ENCODE measurements around the gene CROCC2.

Gene CROCC2

DNA sequence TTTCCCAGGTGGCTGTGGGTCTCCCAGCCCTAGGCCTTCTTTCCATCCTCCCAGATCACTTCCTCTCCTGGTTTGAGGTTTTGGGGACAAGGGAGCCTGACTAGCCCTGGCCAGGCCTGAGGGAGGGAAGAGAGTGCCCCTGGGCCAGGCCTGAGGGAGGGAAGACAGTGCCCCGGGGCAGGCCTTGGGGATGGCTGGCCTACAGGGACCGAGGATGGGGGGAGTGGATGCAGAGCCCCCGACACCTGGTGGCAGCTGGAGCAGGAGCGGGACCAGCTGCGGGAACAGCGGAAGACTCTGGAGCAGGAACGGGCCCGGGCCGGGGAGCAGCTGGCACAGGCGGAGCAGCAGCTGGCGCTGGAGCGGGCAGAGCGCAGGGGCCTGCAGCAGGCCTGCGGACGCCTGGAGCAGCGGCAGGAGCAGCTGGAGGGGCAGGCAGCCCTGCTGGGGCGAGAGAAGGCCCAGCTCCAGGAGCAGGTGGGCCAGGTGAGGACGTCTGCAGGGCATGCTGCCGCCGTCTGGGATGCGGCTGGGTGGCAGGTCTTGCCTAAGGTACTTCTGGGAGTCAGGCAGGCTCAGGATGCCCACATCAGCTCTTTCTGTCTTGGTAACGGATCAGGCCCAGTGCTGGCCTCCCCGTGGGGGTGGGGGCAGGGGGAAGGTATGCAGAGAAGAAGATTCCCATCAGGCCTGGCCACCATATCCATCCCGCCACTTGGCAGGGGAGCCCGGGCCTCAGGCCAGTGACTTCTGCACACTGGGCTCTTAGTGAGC lies 29.2 kb downstream of the CROCC2 start:
- no peak for DNase-seq

DNA sequence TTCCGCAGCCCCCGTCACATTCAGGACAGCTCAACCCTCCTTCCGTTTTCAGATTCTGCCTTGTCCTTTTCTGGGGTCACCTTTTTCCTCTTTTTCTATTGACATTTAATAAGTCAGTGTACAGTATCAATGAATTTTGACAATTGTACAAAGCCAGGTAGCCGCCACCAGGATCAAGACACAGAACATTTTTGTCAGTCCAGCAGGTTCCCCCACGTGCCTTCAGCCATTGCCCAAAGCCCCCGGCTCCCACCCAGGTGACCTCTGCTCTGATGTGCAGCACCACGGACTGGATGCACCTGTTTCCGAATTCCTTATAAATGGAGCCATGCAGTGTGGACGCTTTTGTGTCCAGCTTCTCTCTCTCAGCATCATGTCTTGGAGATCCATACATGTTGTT lies 30.0 kb downstream of the CROCC2 start:
- DNase-seq, result no peak

DNA sequence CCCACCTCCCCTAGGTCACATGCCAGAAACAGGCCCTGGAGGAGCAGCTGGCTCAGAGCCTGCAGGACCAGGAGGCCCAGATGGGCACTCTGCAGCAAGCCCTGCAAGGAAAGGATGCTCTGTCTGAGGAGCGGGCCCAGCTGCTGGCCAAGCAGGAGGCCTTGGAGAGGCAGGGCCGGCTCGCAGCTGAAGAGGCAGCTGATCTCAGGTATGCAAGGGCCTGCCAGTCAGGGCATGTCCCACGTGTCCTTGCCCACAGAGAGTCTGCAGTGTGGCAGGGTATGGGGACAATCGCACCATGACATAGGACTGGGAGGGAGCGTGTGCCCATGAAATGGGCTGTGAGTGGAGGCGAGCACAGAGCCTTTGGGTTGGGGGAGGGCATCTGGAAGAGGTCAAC lies 39.9 kb downstream of the CROCC2 start:
- DNase-seq, result no peak

DNA sequence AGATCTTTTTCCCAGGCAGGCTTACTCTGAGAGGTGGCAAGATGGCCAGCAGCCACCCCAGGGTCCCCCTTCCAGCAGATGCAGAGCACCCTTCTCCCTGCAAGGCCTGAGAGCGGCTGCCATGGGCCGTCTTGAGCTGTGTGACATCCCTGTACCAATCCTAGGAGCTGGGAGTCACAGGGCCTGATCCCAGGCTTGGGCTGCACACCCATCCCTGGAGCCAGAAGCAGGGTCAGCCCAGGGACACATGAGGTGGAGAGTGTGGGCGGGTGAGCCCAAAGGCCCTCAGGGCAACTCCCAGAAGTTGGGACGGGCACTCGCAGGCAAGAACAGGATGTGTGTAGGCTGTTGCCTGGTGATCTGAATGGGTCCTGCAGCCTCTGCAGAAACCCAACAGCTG lies 40.5 kb downstream of the CROCC2 start:
- DNase-seq, result no peak

DNA sequence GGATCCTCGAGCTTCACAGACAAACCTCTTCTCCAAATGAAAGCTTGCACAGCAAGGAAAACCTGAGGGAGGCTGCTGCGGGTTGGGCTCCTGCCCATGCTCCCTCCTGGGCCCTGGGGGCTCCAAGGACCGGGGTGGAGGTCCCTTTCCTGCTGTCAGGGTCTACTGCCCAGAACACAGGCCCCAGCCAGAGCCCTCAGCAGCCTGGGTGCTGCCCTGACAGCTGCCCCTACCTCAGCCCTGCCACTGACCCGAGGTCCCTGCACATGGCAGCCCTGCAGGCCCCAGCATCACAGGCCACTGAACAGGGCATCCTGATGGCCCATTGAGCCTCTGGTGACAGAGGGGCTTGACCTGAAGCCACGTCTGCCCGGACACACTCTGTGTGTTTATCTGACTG lies 41.0 kb downstream of the CROCC2 start:
- no peak for DNase-seq

DNA sequence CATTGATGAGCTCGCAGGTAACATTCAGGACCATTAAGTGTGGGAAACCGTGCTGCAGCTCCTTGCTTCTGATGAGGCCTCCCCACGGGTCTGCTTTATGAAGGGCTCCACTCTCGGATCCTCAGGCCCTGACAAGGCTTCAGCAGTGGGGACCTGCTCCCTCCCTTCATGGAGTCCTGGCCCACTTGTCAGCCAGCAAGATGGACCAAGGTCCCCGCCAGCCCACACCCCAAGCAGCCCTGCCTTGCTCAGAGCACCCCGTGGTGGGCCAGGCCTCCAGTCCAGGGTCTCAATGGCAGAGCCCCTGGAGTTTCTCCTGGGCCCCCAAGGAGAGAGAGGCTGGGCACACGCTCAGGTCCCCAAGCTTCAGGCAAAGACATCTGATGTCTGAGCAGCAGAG lies 41.5 kb downstream of the CROCC2 start:
- DNase-seq, result no peak

DNA sequence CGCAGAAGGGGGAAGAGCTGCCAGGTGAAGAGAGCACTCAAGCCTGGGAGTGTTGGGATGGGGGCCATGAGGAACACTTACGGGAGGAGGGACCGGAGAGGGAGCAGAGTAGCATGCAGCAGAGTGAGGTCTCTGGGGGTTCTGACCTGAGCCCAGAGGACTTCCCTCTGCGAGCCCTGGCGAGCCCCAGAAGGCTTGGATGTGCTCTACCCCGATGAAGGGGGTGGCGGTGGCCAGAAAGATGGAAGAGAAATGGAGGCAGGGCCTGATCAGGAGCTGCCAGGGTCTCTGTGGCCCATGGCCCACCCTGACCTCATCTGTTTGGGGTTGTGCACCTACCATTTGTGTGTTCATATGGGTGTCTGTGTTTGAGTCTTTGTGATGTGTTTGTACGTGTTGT lies 42.0 kb downstream of the CROCC2 start:
- DNase-seq, result no peak

DNA sequence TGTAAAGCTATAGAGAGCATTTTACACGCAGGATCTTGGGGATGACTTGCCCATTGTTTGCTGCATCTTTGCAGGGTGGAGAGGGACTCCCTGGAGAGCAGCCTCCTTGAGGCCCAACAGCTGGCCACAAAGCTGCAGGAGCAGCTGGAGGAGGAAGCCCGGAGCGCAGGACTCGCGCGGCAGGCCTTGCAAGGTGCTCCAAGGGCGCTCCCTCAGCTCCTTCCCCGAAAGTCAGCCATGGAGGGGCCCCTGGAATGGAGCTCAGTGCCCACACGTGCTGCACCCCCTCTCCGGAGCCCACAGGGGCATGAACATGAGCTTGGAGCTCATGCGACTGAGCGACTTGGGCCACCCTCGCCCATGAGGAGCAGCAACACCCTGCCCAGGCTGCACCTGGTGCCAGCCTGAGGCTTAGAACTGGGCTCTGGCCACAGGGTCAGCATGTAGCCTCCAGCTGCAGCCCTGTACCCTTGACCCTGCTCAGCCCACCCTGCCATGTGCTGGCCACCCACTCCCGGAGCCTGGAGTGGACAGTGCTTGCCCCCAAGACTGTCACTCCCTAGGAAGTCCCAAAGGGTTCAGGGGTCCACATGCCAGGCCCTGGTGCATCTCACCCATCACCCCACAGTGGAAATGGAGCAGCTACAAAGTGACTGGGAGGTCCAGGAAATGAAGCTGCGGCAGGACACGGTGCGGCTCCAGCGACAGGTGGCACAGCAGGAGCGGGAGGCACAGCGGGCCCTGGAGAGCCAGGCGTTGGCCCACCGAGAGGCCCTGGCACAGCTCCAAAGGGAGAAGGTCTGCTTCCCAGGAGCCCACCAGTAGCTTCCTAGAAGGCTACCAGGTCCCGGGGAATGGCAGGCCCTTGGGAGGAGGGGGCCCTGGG lies 43.0 kb downstream of the CROCC2 start:
- DNase-seq, result no peak

DNA sequence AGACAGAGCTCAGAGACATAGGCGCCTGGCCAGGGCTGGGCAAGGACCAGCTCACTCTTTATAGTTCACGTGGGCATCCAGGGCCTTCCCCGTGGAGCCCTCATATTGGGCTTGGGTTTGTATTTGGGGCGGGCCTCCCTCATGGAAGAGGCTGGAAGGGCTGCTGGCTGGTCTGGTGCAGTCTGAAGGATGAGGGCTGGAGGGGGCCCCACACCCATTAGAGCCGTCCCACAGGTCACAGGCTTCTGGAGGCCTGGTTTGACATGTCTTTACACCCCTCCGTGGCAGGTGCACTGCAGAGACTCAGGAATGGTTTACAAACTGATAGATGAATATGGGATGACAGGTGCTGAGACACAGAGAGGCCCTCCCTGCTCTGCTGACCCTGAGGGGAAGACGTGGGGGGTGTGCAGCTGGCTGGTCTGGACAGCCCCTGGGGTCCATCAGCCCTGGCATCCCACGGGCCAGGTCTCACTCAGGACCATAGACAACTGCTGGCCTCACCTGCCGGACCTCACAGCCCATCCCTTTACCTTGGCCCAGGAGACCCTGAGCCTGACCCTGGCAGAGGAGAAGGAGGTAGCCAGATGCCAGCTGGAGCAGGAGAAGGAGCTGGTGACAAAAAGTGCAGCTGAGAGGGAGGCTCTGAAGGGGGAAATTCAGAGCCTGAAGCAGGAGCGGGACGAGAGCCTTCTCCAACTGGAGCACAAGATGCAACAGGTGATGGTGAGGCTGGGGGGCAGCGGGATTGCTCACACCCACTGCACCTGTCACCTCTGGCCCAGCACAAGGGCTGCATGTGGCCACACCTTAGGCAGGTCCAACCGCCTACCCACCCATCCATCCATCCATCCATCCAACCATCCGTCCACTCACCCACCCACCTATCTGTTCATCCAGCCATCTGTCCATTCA lies 43.9 kb downstream of the CROCC2 start:
- DNase-seq, result no peak

DNA sequence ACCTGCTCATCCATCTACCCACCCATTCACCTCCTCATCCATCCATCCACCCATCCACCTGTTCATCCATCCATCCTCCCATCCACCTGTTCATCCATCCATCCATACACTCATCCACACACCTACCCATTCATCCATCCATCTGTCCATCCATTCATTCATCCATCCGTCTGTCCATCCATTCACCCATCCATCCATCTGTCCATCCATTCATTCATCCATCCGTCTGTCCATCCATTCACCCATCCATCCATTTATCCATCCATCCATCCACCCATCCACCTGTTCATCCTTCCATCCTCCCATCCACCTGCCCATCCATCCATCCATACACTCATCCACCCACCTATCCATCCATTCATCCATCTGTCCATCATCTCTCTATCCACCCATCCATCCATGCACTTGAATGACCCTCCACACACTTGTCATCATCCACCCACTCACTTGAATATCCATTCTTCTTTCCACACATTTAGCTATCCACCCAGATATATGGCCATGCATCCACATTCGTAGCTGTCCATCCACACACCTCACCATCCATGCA lies 45.0 kb downstream of the CROCC2 start:
- DNase-seq, result no peak

DNA sequence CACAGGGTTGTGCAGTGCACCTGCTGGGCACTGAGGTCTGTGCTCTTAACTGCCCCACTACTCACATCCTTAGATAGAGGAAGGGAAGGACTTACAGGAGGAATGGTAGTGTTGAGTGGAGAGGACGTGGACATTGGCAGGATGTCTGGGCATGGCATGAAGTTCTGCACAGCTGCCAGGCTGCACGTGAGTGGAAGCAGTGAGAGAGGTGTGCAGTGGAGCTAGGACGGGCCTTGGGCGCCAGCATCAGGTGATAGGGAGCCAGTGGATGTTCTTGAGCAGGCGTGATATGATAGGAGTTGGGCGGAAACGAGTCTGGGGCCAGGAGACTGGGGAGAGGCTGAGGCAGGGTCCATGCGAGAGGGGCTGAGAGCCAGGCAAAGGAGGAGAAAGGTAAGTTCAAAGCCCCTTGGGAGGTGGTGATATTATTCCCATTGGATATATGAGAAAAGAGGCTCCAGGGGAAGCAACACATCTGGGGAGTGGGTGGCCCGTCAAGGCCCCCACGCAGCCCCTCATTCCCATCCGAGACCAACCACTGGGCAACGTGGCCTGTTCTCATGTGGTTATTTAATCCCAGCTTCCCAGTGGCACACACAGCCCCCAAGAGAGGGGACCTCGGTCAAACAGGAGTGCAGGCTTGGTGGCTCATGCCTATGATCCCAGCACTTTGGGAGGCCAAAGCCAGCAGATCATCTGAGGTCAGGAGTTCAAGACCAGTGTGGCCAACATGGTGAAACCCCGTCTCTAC lies 46.5 kb downstream of the CROCC2 start:
- no peak for DNase-seq

DNA sequence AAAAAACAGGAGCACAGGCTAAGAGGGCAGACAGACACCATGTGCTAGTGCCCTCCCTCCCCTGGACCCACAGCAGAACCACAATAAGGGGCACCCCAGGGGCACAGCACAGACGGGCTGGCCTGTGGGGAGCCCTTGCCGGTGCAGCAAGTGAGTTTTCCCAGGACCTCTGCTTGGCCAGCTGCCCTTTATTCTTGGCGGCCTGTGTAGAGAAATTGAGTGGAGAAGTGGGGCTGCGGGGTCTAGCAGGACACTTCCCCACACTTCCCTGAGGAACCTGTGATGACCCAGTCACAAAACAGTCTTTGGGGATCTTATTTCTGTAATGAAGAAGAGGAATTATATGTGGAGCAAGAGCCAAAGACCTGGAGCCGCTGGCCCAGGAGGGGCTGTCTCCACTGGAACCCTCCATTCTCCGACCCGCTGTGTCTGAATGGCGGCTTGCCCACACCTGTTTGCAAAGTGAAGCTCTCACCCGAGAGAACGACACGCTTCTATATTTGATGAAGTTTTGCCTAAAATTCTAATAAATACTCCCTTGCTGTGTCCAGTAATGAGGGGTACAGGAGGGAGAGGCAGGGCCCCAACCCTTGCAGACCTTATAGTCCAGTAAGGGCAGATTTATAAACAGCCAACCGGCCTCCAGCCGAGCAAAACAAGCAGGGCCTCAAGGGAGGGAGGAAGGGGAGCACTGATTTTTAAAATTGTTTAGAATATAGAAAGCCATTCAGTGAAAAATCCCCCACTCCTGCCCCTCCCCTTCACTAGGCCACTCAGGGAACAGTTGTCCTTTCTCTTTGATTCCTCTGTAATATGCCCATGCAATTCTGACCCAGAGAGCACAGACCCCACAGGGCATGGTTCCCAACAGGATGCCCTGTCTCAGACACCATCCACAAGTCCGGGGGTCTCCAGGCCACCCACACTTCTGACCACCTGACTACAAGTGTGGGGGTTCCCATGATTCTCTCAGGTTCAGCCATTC lies 47.6 kb downstream of the CROCC2 start:
- no peak for DNase-seq

DNA sequence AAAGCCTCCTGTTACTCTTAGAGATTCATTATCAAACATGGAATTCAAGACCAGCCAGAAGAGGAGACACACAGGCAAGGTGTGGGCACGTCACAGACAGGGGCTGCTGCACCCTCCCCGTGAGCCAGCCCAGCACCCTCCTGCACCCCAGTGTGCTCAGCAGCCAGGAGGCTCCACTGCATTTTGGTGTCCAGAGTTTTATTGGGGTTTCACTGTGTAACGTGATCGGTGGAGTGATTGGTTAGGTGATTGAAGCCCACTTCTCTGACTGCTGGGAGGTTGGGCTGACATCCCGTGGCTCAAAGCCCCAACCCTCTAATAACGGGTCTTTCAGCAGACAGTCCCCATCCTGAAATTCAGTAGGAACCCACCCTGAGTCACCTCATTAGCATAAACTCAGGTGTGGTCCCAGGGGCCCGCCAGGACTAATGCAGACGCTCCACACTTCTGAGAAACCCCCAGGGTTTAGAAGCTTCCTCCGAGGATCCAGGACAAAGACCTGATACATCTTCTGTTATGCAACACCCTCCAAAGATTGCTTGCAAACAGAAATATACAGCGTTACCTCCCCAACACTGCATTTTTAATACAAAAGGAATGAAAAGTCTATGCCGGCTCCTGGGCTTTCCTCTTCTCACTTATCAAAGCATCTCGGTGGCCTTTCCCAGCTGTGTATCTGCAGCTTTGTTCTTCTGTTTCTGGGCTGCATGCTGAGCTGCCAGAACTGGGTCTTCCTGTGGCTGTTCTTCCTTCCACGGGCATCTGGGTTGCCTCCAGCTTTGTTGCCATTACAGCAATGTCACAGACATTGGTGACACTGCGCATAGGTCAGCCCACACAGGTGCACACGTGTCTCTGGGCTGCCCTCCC lies 48.5 kb downstream of the CROCC2 start:
- DNase-seq, result no peak

DNA sequence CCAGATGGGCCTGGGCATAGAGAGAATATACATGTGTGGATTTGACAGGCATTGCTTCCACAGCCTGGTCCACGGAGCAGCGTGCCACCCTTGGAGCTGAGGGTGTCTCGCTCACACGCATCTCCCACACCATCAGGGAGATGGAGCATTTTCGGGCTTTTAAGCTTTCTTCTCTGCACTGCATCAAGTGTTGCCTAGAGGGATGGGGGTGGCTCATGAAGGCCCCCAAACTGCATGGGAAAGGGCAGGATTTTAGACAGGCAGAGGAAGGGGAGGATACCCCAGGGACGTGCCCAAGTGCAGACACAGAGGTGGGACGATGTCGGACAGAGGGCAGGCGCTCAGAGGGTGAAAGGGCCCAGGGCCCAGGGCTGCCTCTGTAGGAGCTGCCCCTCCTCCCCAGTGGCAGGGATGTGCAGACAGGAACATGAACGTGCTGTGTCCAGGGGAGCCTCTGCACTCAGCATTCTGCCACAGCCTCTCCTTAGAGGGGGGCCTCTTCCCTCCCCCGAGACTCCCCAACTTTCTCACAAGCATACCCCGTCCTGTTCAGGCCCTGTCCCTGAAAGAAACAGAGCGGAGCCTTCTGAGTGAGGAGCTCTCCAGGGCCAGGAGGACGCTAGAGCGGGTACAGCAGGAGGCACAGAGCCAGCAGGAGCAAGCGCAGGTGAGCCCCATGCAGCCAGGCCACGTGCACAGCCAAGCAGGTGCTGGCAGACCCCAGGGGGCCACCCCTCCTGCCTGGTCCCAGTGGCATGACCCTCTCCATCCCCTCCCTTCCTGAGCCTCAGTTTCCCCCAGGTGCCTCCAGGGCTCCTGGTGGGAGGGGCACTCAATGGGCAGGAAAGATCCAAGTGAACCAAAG lies 49.4 kb downstream of the CROCC2 start:
- DNase-seq, result no peak

DNA sequence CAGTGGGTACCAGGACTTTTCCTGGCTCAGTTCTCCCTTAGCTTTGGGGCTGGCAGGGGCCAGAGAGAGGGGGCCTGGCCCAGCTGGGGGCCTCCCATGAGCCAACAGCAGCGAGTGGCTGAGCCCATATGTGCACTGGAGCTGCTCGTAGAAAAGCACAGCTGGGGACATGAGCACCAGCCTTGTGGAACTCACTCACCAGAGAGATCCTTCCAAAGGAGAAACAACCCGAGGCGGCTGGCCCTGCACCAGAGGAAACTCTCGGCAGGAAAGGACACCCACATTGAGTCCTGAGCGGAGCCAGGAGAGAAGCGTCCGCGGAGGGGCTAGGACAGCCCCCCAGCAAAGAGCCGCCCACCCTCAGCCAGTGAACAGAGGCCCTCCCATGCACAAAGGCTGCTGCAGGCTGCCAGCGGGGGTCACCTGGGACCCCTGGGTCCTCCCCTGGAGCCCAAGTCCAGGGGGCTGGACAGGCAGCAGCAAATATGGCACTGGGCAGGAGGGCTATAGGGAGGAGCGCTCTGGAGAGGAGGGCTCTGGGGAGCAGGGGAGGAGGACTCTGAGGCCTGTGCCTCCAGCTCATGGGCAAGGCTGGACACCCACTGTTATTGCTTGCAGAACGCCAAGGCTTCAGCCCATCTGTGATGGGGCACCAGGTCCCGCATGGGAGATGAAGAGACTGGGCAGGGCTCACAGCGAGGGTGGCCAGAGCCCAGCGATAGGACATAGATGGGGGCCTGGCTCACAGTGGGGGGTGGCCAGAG lies 50.2 kb downstream of the CROCC2 start:
- DNase-seq, result no peak

DNA sequence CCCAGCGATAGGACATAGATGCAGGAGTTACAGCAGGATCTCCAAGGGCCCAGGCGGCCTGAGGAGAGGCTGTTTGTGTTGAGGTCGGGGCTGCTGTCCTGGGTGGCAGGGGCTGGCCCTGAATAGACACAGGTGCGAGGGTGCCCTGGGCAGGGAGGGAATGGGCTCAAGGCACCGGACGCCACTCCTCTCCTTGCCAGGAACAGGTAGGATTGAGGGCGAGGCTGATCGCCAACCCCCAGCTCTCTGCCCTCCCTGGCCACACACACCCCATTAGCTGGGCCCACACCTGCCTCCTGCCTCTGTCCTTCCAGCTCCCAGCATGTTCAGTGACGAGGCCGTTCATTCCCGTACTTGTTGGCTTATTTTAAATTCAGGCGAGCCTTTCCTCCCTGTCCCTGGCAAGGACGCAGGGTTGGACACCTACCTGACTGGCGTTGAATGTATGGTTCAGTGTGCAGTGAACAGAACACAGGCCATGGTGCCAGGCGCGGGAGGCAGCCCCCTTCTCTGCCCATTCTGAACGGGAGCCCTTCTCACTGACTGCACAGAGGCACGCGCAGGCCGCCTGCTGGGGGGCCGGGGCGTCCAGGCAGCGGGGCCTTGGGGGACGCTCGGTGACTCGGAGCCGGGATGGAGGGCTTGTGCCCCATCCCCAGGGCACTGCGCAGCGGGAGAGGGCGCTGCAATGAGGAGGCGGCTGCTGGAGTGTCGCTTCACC lies 51.0 kb downstream of the CROCC2 start:
- no peak for DNase-seq
